H1 (cell line): ENCODE data around the gene MAML3. TPM values are rescaled to one million over a fixed set of nuclear protein-coding genes. Genes with fewer than 3 reads are reported as not detected.

ENCODE experiments used
- CTCF ChIA-PET: fragments of 300-600 bp; sonication (Branson Sonifier 250); formaldehyde crosslinking; loops from one replicate; lab custom pipeline; 2021; ENCODE audit not compliant: partially characterized antibody; lab: Charles Lee
- POLR2A ChIA-PET: fragments of 300-600 bp; sonication (Branson Sonifier 250); formaldehyde crosslinking; loops from one replicate; lab custom pipeline; 2021; ENCODE audit warnings: inconsistent platforms; ENCODE audit not compliant: partially characterized antibody; lab: Charles Lee
- DNase-seq, 2 experiments: peaks; one replicate each; pipeline versions ENCODE4 v3.0.0 to v3.0.0-alpha.2; 2010 to 2022; ENCODE audit warnings: low spot score in 2 of 2, low read depth in 1 of 2, mixed read lengths in 1 of 2
- FAIRE-seq: peaks from 2 replicates; lab custom pipeline; 2011; peaks lifted over from hg19 to GRCh38; lab: Jason Lieb, UNC
- H2AFZ ChIP-seq: 2 replicates; pipeline ENCODE4 v1.8.1; 2012; ENCODE audit warnings: low read length, inconsistent platforms
- H2AK5ac ChIP-seq: 2 replicates; pipeline ENCODE4 v1.6.1; 2013; ENCODE audit warnings: low read depth, low read length
- H2BK120ac ChIP-seq: replicated peaks from 2 replicates; pipeline ENCODE3; 2013; ENCODE audit warnings: low read depth, low read length, inconsistent platforms
- H2BK12ac ChIP-seq: 2 replicates; pipeline ENCODE4 v1.6.1; 2013; ENCODE audit warnings: low read depth, low read length
- H2BK15ac ChIP-seq: 2 replicates; pipeline ENCODE4 v1.6.1; 2013; ENCODE audit warnings: low read length
- H2BK20ac ChIP-seq: 2 replicates; pipeline ENCODE4 v1.6.1; 2013; ENCODE audit warnings: low read length
- H2BK5ac ChIP-seq: 2 replicates; pipeline ENCODE4 v1.6.1; 2013; ENCODE audit warnings: low read depth, low read length
- H3K14ac ChIP-seq: 2 replicates; pipeline ENCODE4 v1.6.1; 2013; ENCODE audit warnings: inconsistent platforms; ENCODE audit not compliant: insufficient read length
- H3K18ac ChIP-seq: 2 replicates; pipeline ENCODE4 v1.6.1; 2013; ENCODE audit warnings: low read length; ENCODE audit errors: extremely low read depth
- H3K23ac ChIP-seq: 2 replicates; pipeline ENCODE4 v1.6.1; 2013; ENCODE audit warnings: inconsistent platforms; ENCODE audit not compliant: insufficient read length
- H3K23me2 ChIP-seq: 2 replicates; pipeline ENCODE4 v1.6.1; 2013; ENCODE audit warnings: low read depth, low read length
- H3K27ac ChIP-seq: 2 replicates; pipeline ENCODE4 v1.6.1; 2011; ENCODE audit warnings: low read depth, low read length, inconsistent platforms
- H3K27me3 ChIP-seq, 4 experiments: replicated peaks in 1 of 4; 1 replicate in 1 of 4; 2 replicates in 3 of 4; pipeline versions ENCODE4 v1.6.1 to v1.8.1; 2011 to 2013; ENCODE audit warnings: low read length in 3 of 4, mild to moderate bottlenecking in 3 of 4, inconsistent platforms in 2 of 4, mixed read lengths in 2 of 4, moderate library complexity in 1 of 4; ENCODE audit not compliant: control insufficient read depth in 3 of 4, insufficient read depth in 3 of 4; ENCODE audit errors: extremely low read depth in 1 of 4
- H3K36me3 ChIP-seq, 4 experiments: 2 replicates each; pipeline versions ENCODE4 v1.6.1 to v1.8.1; 2011 to 2013; ENCODE audit warnings: mild to moderate bottlenecking in 4 of 4, low read length in 3 of 4, moderate library complexity in 2 of 4, control low read depth in 1 of 4, inconsistent platforms in 1 of 4; ENCODE audit not compliant: insufficient read depth in 4 of 4, control insufficient read depth in 2 of 4
- H3K4ac ChIP-seq: replicated peaks from 2 replicates; pipeline ENCODE3; 2013; ENCODE audit warnings: low read length, low read depth, mixed read lengths, inconsistent platforms; ENCODE audit not compliant: insufficient read length
- H3K4me1 ChIP-seq, 4 experiments: replicated peaks in 1 of 4; 1 replicate in 1 of 4; 2 replicates in 3 of 4; pipeline versions ENCODE4 v1.6.1 to v1.8.1; 2011 to 2013; ENCODE audit warnings: low read length in 3 of 4, inconsistent platforms in 2 of 4, mixed read lengths in 1 of 4; ENCODE audit not compliant: insufficient read depth in 4 of 4, control insufficient read depth in 3 of 4
- H3K4me2 ChIP-seq, 2 experiments: 2 replicates each; pipeline versions ENCODE4 v1.6.1 to v1.8.1; 2011 to 2013; ENCODE audit warnings: low read depth in 2 of 2, low read length in 2 of 2, control low read depth in 1 of 2, inconsistent platforms in 1 of 2, mild to moderate bottlenecking in 1 of 2; ENCODE audit not compliant: insufficient read depth in 1 of 2
- H3K4me3 ChIP-seq, 4 experiments: fragments of 200-600, 300-600 bp in 1 of 4; sonication (generic), shearing (Covaris generic), sonication (Bioruptor Twin) in 1 of 4; 2 replicates each; pipeline versions ENCODE4 v1.5.1 to v1.8.1; 2011 to 2016; ENCODE audit warnings: low read length in 4 of 4, low read depth in 3 of 4, control low read depth in 2 of 4, inconsistent platforms in 2 of 4, mild to moderate bottlenecking in 2 of 4, mixed read lengths in 1 of 4, moderate library complexity in 1 of 4; ENCODE audit not compliant: insufficient read depth in 2 of 4; ENCODE audit errors: extremely low read depth in 1 of 4
- H3K56ac ChIP-seq: replicated peaks from 2 replicates; pipeline ENCODE3; 2013; ENCODE audit warnings: low read depth, mild to moderate bottlenecking, mixed read lengths, low read length, inconsistent platforms; ENCODE audit not compliant: insufficient read length
- H3K79me1 ChIP-seq: 2 replicates; pipeline ENCODE4 v1.6.1; 2013; ENCODE audit warnings: low read depth, low read length, control low read depth
- H3K79me2 ChIP-seq, 2 experiments: 2 replicates each; pipeline versions ENCODE4 v1.6.1 to v1.8.1; 2012 to 2013; ENCODE audit warnings: low read length in 2 of 2, mild to moderate bottlenecking in 2 of 2, inconsistent platforms in 1 of 2; ENCODE audit not compliant: insufficient read depth in 2 of 2, control insufficient read depth in 1 of 2
- H3K9ac ChIP-seq, 4 experiments: replicated peaks in 1 of 4; 1 replicate in 1 of 4; 2 replicates in 3 of 4; pipeline versions ENCODE4 v1.6.1 to v1.8.1; 2011 to 2013; ENCODE audit warnings: low read depth in 3 of 4, low read length in 3 of 4, control low read depth in 2 of 4, mild to moderate bottlenecking in 2 of 4, moderate library complexity in 2 of 4, inconsistent platforms in 1 of 4; ENCODE audit errors: extremely low read depth in 1 of 4
- H3K9me3 ChIP-seq, 2 experiments: 2 replicates each; pipeline versions ENCODE4 v1.6.1 to v1.8.1; 2012 to 2013; ENCODE audit warnings: mild to moderate bottlenecking in 2 of 2, moderate library complexity in 2 of 2, control low read depth in 1 of 2, inconsistent platforms in 1 of 2, low read depth in 1 of 2, low read length in 1 of 2, mixed read lengths in 1 of 2; ENCODE audit not compliant: insufficient read depth in 2 of 2
- H4K20me1 ChIP-seq, 2 experiments: replicated peaks in 1 of 2; 2 replicates each; pipeline versions ENCODE3 to v1.8.1; 2011 to 2013; ENCODE audit warnings: inconsistent platforms in 2 of 2, low read length in 2 of 2, mild to moderate bottlenecking in 1 of 2; ENCODE audit not compliant: insufficient read depth in 2 of 2, control insufficient read depth in 1 of 2
- H4K5ac ChIP-seq: 2 replicates; pipeline ENCODE4 v1.6.1; 2013; ENCODE audit warnings: low read length, low read depth, mixed read lengths, inconsistent platforms; ENCODE audit not compliant: insufficient read length
- H4K8ac ChIP-seq: 2 replicates; pipeline ENCODE4 v1.8.0; 2013; ENCODE audit warnings: mild to moderate bottlenecking, moderate library complexity, low read length, inconsistent platforms; ENCODE audit not compliant: insufficient read depth; ENCODE audit errors: extremely low read depth
- H4K91ac ChIP-seq: replicated peaks from 2 replicates; pipeline ENCODE3; 2013; ENCODE audit warnings: low read length, mixed read lengths, inconsistent platforms; ENCODE audit not compliant: insufficient read length
- BCL11A ChIP-seq, 2 experiments: IDR thresholded peaks; one replicate each; pipeline ENCODE4 v1.6.1; 2011; ENCODE audit warnings: low read depth in 2 of 2, low read length in 2 of 2, mild to moderate bottlenecking in 2 of 2
- CBX5 ChIP-seq: fragments of 300-800, 300-1000 bp; sonication (generic); IDR thresholded peaks from 2 replicates; pipeline ENCODE4 v1.7.1; 2016; ENCODE audit warnings: antibody characterized with exemption, low read length, low read depth
- CTBP2 ChIP-seq: IDR thresholded peaks from 2 replicates; pipeline ENCODE4 v1.7.0; 2011; ENCODE audit warnings: borderline replicate concordance, mild to moderate bottlenecking, moderate library complexity, mixed read lengths, low read length; ENCODE audit not compliant: insufficient read depth, insufficient read length
- EP300 ChIP-seq, 2 experiments: IDR thresholded peaks; 1 replicate in 1 of 2; 2 replicates in 1 of 2; pipeline ENCODE4 v1.6.1; 2011 to 2012; ENCODE audit warnings: low read depth in 2 of 2, low read length in 2 of 2, mild to moderate bottlenecking in 2 of 2, borderline replicate concordance in 1 of 2, inconsistent platforms in 1 of 2, moderate library complexity in 1 of 2
- GABPA ChIP-seq: IDR thresholded peaks from 2 replicates; pipeline ENCODE4 v1.6.1; 2011; ENCODE audit warnings: mild to moderate bottlenecking, low read length, moderate library complexity, borderline replicate concordance; ENCODE audit not compliant: insufficient read depth
- GTF2F1 ChIP-seq: IDR thresholded peaks from 2 replicates; pipeline ENCODE4 v1.6.1; 2012; ENCODE audit warnings: low read depth, low read length, improper control_type of control experiment, borderline replicate concordance
- NRF1 ChIP-seq: IDR thresholded peaks from 2 replicates; pipeline ENCODE4 v1.6.1; 2011; ENCODE audit warnings: mild to moderate bottlenecking, low read depth, low read length, improper control_type of control experiment
- PHF8 ChIP-seq: fragments of 200-600 bp; sonication (generic); conservative IDR thresholded peaks from 2 replicates; pipeline ENCODE4 v1.7.1; 2012; ENCODE audit warnings: low read depth, mild to moderate bottlenecking, inconsistent platforms, low read length, moderate library complexity
- POLR2AphosphoS5 ChIP-seq: IDR thresholded peaks from 2 replicates; pipeline ENCODE4 v1.6.1; 2011; ENCODE audit warnings: low read depth, low read length
- RBBP5 ChIP-seq: IDR thresholded peaks from 2 replicates; pipeline ENCODE4 v1.7.1; 2012; ENCODE audit warnings: low read depth, mild to moderate bottlenecking, inconsistent platforms, low read length, moderate library complexity, borderline replicate concordance
- SP4 ChIP-seq: IDR thresholded peaks from 2 replicates; pipeline ENCODE4 v1.6.1; 2012; ENCODE audit warnings: low read length, inconsistent platforms
- TBP ChIP-seq: IDR thresholded peaks from 2 replicates; pipeline ENCODE4 v1.6.1; 2011; ENCODE audit warnings: low read depth, low read length, improper control_type of control experiment
- USF2 ChIP-seq: IDR thresholded peaks from 2 replicates; pipeline ENCODE4 v1.6.1; 2011; ENCODE audit warnings: low read length, improper control_type of control experiment
- WGBS, 2 experiments: shearing (Covaris generic) in 1 of 2; methylation state at CpG; one replicate each; pipeline versions ENCODE4 v1.1.6 to v1.1.7; 2013 to 2015; ENCODE audit warnings: low lambda C conversion rate in 2 of 2, mixed read lengths in 2 of 2, inconsistent platforms in 1 of 2, low coverage in 1 of 2, missing lambda C conversion rate in 1 of 2; ENCODE audit not compliant: insufficient replicate concordance in 2 of 2, insufficient coverage in 1 of 2, insufficient read length in 1 of 2; ENCODE audit errors: extremely low coverage in 1 of 2, missing lambda C conversion rate in 1 of 2; 5-methylcytosine and 5-hydroxymethylcytosine counted together
- polyA plus RNA-seq, 7 experiments: library from polyadenylated mRNA; depleted of rRNA in 3 of 7; stranded (reverse) in 5 of 7; unstranded in 2 of 7; fragments of >200 nt in 5 of 7; fragments of 200-250 nt in 2 of 7; gene quantifications; 1 replicate in 5 of 7; 2 replicates in 1 of 7; 4 replicates in 1 of 7; pipeline versions ENCODE4 v1.2.1 to v1.2.3, GENCODE V29; 2011 to 2013; ENCODE audit warnings: missing spikeins in 2 of 7, mixed read lengths in 2 of 7
- total RNA-seq: library from RNA; stranded (reverse); fragmentation: NEBNext Ultra II Directional; extraction: Animal tissue kit (Norgen Biotek cat#: 25700); gene quantifications from 2 replicates; pipeline ENCODE4 v1.2.1, GENCODE V29; 2021

Gene MAML3
- total and polyA plus RNA-seq, 2 of the 8 experiments (the other 6 are each of a cell fraction or from before 2014, with no cell fraction given): 2.1 to 5.7 TPM

GRCh38 chr4:140188975-140189374 is 35.0 kb upstream of the MAML3 start:
- ChIA-PET POLR2A (no interaction called here), CTCF (interaction anchor here (0.9 kb wide), 1 partner anchor 137 kb away, joined by 3 read pairs; no protein-coding TSS in a partner anchor)
- Histone ChIP-seq H3K23me2 (no peaks in the 10 kb centered on the region), H2BK5ac (no peak overlapping the region), H3K56ac (no peak overlapping the region), H3K36me3 (no peaks in the 10 kb centered on the region), H4K91ac (no peak overlapping the region), H3K4me2 (no peak overlapping the region), H3K4me3 (no peak overlapping the region), H3K18ac (no peak overlapping the region), H2BK120ac (no peak overlapping the region), H4K5ac (no peak overlapping the region), H4K20me1 (no peaks in the 10 kb centered on the region), H3K4me1 (no peaks in the 10 kb centered on the region), H2AK5ac (no peak overlapping the region), H3K9ac (no peak overlapping the region), H3K79me1 (no peaks in the 10 kb centered on the region), H3K4ac (no peak overlapping the region), H3K79me2 (no peaks in the 10 kb centered on the region), H3K23ac (no peak overlapping the region), H3K27me3 (no peaks in the 10 kb centered on the region), H4K8ac (no peak overlapping the region), H2BK12ac (no peak overlapping the region), H3K27ac (no peak overlapping the region), H2BK15ac (no peak overlapping the region), H3K9me3 (no peaks in the 10 kb centered on the region), H2AFZ (no peak overlapping the region), H2BK20ac (no peak overlapping the region), H3K14ac (no peak overlapping the region)
- WGBS, 2 experiments: 98% methylated on average over 2 of the region's 2 CpGs; no CpG with 5 or more reads in 1 of the 2 experiments
- FAIRE-seq: no peak
- no peak for DNase-seq
- no peak for TF ChIP-seq TBP
- no peak for TF ChIP-seq CBX5
- TF ChIP-seq RBBP5: no peak
- no peak for TF ChIP-seq GTF2F1
- no peak for TF ChIP-seq NRF1
- TF ChIP-seq PHF8: no peak
- no peak for TF ChIP-seq EP300 (IDR thresholded peaks at IDR 0.05; ENCODE audit: borderline replicate concordance in 1 of 2, low read depth in 2 of 2, low read length in 2 of 2)
- no peak for TF ChIP-seq BCL11A (IDR thresholded peaks at IDR 0.05; ENCODE audit: low read depth in 2 of 2, low read length in 2 of 2)
- no peak for TF ChIP-seq SP4
- TF ChIP-seq CTBP2: no peak
- no peak for TF ChIP-seq GABPA
- no peak for TF ChIP-seq USF2
- no peak for TF ChIP-seq POLR2AphosphoS5
